NOMO-1 (cell line): Measurements from ENCODE around the gene PRODH.
"Not testable (repeated sequence)": the region's sequence is repeated elsewhere in the genome, so short reads cannot be mapped to it uniquely, and the experiment has no call there.

Experiments used
- DNase-seq, 2 experiments: peaks; one replicate each; lab custom pipeline; 2025; ENCODE audit not compliant: unreplicated experiment in 2 of 2; lab: John Stamatoyannopoulos, UW

PRODH gene, protein sequence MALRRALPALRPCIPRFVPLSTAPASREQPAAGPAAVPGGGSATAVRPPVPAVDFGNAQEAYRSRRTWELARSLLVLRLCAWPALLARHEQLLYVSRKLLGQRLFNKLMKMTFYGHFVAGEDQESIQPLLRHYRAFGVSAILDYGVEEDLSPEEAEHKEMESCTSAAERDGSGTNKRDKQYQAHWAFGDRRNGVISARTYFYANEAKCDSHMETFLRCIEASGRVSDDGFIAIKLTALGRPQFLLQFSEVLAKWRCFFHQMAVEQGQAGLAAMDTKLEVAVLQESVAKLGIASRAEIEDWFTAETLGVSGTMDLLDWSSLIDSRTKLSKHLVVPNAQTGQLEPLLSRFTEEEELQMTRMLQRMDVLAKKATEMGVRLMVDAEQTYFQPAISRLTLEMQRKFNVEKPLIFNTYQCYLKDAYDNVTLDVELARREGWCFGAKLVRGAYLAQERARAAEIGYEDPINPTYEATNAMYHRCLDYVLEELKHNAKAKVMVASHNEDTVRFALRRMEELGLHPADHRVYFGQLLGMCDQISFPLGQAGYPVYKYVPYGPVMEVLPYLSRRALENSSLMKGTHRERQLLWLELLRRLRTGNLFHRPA

GRCh38 chr22:18935889-18936529 lies at the start of gene PRODH:
Gene PRODH, minus strand, starts transcription at chr22:18936293. Its CDS starts 6 bp downstream, at chr22:18936287.
- no peak for DNase-seq

GRCh38 chr22:18985780-18986179 lies 49.7 kb upstream of the PRODH start:
- no peak for DNase-seq

DNA sequence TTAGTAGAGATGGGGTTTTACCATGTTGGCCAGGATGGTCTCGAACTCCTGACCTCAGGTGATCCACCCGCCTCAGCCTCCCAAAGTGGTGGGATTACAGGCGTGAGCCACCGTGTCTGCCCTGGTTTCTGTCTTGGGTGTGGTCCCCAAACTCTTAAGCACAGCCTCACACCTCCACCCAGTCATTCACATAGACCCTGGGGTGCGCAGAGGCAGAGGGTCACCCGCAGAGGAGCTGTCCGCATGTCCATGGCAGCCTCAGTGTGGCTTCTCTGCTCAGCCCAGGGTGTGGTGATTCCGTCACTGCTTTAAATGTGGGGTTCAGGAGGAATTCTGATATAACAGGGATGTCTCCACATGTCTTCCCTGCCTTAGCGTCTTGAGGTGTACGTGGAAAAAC lies 48.5 kb upstream of the PRODH start:
- no peak for DNase-seq

- no peak for DNase-seq
Observed at GRCh38 chr22:18983120-18983651, 47.1 kb upstream of the PRODH start.

DNA sequence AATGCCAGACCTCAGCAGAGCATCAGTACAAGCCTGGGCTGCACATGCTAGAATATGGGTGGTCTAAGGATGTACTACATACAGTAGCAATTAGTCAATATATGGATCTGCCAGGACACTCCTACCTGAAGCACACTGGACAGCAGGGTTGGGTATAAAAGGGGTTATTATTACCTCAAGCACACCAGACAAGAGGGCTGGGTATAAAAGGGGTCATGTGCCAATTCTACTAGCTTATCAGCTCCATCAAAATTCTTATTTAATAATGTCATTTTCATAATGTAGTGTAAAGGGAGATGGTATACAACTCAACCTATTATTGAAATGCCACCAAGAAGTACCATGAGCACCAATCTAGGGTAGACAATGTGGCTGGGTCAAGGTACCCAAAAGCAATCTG lies 44.7 kb upstream of the PRODH start:
- DNase-seq: no peak

DNA sequence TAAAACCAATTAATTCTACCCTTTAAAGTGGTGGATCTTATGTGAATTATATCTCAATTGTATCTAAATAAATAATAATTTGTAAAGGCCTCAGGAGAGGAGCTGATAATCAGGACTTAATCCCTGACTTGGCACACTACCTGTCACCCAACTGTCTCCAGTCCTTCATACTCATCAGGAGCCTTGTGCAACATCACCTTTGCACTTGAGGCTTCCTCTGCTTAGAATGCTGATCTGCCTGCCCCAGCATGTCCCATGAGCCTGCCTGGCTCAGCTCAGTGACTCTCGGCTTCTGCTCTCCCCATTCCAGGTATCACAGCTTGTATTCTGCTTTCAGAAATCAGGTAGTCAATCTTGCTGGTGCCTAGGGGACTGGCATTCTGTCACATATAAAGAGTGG lies 43.9 kb upstream of the PRODH start:
- no peak for DNase-seq

DNA sequence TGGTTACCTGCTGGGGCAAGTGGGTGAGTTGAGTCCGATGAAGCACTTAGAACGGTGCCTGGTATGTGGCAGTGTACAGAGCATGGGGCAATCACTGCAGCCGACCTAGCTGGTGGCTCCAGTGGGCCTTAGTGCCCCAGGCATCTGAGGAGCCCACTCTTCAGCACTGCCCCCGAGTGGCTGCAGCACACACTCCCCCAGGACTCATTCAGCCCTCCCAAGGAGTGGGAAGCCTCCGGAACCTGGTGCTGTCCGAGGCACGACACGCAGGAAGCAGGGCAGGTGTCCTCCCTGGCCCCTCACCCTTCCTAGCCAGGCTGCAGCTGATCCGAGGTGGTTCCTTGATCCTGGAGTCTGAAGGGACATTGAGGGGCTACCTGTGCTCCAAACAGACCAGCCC lies 42.4 kb upstream of the PRODH start:
- no peak for DNase-seq

GRCh38 chr22:18977824-18978425 lies 41.8 kb upstream of the PRODH start:
- no peak for DNase-seq

DNA sequence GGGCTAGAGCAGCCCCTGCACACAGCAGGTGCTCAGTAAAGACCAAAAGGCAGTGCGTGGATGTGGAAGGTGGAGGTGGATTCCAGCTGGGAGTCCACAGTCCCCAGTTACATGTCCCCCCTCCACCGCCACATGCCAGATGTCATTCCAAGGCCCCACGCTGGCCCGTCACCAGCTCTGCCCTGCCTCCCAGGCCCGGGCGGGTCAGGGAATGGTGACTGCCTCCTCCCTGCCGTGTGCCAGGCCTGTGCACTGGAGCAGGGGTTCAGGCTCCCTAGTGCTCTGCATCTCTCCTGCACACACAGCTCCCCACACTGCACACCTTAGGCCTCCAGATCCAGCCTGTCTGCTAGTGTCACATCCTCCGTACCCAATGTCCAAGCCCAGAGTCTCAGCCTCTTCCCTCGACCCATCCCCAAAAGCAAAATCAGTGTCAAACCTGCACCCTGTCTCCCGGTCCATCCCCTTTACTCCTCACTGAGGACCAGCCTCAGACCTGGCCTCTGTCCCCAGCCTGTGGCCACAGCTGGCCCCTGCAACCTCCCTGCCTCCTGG lies 40.2 kb upstream of the PRODH start:
- DNase-seq: no peak

- DNase-seq: no peak
Observed at GRCh38 chr22:18975434-18976196, 39.5 kb upstream of the PRODH start.

- DNase-seq: no peak
Observed at GRCh38 chr22:18974477-18975180, 38.5 kb upstream of the PRODH start.

GRCh38 chr22:18973264-18974031 lies 37.4 kb upstream of the PRODH start:
- DNase-seq: no peak

DNA sequence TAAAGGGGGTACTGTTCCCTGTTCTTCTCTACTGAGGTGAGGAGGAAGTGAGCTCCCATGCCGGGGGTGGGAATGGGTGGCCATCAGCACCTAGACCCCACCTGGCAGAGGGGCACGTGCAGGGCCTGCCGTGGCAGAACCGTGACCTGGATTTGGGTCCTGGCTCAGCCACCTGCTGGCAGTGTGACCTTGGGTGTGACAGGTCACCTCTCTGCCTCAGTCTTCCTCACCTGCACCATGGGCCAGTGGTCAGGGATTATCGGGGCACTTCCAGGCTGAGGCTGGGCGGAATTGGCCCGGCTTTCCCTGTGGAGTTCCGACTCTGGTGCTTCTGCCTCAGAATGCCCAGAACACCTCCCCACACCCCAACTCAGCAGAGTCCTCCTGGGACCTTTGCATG lies 36.5 kb upstream of the PRODH start:
- DNase-seq: not testable (repeated sequence)

- DNase-seq: not testable (repeated sequence)
Observed at GRCh38 chr22:18972029-18972428, 35.9 kb upstream of the PRODH start.

GRCh38 chr22:18971321-18971751 lies 35.2 kb upstream of the PRODH start:
- DNase-seq: no peak

GRCh38 chr22:18970948-18971315 lies 34.8 kb upstream of the PRODH start:
- DNase-seq: no peak

DNA sequence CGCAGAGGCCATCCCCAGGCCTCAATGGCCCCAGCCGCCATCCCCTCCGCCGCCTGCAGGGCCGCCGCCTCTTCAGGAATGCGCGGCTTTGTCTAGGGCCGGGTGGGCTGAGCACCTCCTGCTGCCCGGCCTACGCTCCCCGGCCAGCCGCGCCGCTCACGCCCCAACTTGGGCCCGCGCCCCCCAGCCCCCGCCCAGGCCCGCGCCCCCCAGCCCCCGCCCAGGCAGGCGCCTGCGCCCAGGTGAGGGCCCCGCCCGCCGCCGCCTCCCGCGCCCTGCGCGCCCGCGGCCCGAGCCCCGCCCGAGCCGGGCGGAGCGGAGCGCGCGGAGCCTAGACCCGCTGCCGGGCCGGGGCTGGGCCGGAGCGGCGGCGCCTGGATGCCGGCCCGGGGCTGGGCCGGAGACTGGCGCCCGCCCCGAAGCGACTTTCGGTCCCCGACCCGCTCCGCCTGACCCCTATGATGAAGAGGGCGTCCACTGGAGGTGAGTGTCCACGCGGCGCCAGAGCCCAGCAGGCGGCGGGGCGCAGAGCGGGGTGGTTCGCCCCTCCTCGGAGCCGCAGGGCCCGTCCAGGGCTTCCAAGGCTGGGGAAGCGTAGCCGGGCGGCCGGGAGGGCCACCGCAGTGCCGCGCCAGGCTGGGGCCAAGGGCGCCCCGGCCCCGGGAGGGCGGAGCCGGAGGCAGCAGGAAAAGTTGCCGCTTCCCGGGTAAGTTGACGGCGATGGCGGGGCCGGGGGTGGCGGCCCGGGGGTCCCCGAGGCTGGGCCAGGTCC lies 34.3 kb upstream of the PRODH start:
- DNase-seq: peak in 1 of 2 experiments; percentile 12
